Epithelial cell of proximal tubule (primary cell): ENCODE data around the gene UMAD1. TPM values are rescaled to one million over a fixed set of nuclear protein-coding genes. Genes with fewer than 3 reads are reported as not detected.

ENCODE experiments used
- DNase-seq: peaks from one replicate; pipeline ENCODE4 v3.0.0-alpha.2; 2011; ENCODE audit warnings: low read depth
- H3K4me3 ChIP-seq: 2 replicates; pipeline ENCODE4 v1.5.1; 2011; ENCODE audit warnings: low read depth, mild to moderate bottlenecking, low read length
- total RNA-seq: library from RNA; depleted of rRNA; stranded (reverse); fragments of >200 nt; gene quantifications from 2 replicates; pipeline ENCODE4 v1.2.3, GENCODE V29; 2015
- TF ChIP-seq, protein P1 (sequence below): conservative IDR thresholded peaks from 2 replicates; pipeline ENCODE4 v1.5.1; 2012; ENCODE audit warnings: low read depth, mild to moderate bottlenecking, low read length

Gene UMAD1
- total RNA-seq, 1 donor from 2014 or later, result 9.7 TPM

DNA sequence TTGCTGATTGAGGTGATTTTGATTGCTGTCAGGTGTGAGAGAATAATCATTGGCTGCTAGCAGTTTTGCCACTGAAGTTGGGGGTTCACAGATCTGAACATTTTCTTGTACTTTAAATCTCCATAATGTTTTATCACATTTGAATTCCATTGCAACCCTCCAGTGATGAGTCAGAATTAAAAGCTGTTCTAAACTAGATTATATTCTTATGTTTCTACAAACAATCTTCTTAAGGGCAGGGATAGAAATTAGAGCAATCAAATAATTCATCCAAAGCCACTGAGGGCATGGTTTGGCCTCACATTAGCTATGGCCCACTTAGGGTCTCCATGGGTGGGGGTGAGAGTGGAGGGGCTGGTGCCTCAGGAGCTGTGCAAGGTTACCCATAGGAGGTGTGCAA, 130.9 kb downstream of the UMAD1 start:
- no peak for DNase-seq
- no peak overlapping the region for H3K4me3 ChIP-seq
- TF ChIP-seq, protein P1, sequence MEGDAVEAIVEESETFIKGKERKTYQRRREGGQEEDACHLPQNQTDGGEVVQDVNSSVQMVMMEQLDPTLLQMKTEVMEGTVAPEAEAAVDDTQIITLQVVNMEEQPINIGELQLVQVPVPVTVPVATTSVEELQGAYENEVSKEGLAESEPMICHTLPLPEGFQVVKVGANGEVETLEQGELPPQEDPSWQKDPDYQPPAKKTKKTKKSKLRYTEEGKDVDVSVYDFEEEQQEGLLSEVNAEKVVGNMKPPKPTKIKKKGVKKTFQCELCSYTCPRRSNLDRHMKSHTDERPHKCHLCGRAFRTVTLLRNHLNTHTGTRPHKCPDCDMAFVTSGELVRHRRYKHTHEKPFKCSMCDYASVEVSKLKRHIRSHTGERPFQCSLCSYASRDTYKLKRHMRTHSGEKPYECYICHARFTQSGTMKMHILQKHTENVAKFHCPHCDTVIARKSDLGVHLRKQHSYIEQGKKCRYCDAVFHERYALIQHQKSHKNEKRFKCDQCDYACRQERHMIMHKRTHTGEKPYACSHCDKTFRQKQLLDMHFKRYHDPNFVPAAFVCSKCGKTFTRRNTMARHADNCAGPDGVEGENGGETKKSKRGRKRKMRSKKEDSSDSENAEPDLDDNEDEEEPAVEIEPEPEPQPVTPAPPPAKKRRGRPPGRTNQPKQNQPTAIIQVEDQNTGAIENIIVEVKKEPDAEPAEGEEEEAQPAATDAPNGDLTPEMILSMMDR, result no peak

DNA sequence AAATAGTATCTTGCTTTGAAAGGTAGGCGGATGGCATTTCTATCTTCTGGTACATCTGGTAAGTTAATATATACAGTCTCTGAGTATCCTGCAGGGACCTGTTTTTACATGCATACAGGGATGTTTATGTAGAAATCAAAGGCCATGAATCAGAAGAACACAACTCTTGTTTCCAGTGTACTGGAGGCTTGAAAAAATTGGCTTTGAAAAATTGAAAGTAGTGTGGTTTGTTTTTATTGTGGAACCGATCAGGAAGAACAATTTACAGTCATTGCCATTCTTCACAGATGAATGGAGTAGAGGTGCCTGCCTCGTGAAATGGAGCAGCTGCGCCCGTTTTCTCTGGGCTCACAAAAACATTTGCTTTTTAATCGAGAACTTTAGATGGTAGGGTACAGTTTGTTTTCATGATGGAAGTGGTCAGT, 131.9 kb downstream of the UMAD1 start:
- peak; percentile 23 for DNase-seq
- H3K4me3 ChIP-seq, result peak overlapping the region; percentile 11
- TF ChIP-seq, protein P1, result no peak

DNA sequence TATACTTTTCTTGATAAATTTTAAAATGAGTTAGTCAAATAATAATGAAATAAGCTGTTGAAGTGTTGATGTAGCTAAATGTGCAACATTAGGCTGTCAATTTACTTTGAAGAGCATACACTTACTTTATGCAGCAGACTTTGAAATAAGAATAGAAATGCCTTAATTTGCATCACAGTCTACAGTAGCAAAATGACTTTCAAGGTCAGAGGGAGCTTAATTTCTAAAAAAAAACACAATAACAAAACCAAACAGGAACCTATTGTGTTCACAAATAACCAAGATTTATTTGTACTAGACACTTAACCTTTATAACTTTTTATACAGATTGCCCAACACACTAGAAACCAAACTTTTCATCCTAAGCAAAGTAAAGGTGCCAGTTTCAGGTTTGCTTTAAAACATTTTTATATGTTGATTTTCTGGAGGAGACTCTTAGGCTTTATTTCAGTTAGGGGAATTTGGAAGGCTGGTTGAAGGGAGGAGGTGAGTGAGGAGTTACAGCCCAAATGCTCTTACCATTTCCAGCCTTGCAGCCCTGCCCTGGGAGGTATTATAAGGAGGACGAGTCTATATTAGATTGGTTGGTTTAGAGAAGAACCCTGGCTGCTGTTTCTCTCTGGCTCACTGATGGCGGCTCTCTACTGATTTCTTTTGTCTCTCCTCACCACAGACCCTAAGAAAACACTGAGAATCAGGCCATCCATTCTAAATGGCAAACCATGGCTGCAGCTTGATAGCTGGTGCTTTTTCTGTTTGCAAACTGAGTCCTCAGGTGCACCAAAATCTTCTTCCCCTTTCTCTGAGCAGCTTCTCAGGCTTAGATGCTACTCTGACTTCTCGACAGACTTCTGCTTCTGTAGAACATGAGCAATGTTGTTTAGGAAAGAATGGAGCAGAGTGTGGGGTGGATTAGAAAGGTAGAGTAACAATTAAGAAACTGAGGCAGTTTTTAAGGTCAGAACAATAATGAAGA, 133.1 kb downstream of the UMAD1 start:
- no peak for DNase-seq
- TF ChIP-seq, protein P1, result no peak
- no peak overlapping the region for H3K4me3 ChIP-seq

DNA sequence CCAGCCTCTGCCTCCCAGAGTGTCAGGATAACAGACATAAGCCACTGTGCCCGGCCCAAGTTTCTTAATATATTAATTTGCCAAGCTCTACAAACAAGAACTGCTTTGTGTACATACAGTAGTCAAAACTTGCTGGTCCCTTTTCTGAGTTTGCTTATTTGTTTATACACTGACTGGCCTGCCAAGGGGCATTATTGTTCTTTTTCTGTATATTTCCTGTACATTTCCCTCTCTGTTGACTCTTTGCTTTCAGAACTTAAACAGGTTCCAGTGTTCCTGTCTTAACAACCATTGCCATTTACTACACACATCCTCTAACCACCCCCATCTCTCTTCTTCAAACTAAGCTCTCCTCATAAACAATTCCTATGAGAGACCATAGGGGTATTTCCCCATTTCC, 139.3 kb downstream of the UMAD1 start:
- no peak overlapping the region for H3K4me3 ChIP-seq
- TF ChIP-seq, protein P1, result no peak
- DNase-seq, result no peak

DNA sequence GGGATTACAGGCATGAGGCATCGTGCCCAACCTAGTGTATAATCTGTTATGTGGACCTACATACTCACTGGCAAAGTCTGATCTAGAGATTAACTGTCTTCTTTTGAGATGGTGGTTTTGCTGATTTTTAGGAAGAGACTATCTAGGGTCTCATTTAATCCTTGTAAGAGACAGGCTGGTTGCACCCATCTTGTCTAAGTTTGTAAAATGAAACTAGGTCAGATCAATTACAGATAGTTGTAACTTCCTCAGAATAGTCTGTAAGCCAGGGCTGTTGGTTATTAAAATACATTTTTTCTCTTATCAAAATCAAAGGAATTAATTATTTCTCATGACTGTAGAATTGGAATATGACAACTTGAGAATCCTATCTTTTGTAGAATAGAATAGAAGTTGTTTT, 142.4 kb downstream of the UMAD1 start:
- no peak overlapping the region for H3K4me3 ChIP-seq
- TF ChIP-seq, protein P1, result no peak
- no peak for DNase-seq

DNA sequence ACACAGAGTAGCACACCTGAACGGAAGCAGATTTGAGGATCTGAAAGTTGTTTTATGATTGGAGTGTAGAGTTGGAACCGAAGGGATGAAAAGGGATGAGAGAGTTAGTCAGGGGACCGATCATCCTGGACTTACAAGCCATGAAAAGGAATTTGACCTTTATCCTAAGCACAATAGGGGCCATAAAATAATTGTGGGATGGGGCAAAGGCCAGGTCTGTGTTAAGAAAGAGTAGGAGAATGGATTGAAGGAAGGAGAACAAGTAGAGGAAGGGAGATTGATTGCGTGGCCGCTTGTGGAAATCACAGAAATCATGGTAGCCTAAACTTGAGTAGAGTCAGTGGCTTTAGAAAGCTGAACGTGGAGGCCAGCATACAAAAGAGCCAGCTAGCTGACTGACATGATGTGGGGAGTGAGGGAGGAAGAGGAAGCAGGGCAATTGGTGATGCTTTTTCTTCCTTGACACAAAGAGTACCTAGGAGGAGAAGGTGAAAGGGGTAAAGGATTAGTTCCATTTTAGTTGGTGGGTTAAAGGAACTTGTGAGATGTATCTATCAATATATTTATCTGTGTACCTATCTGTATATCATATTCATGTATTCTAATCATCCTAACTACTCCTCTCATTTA, 144.9 kb downstream of the UMAD1 start:
- no peak for DNase-seq
- TF ChIP-seq, protein P1, result no peak
- H3K4me3 ChIP-seq, result no peak overlapping the region
